ENCODE measurements around the gene TMA7B.

GRCh38 chr22:39920134-39920743 lies 40.0 kb upstream of the TMA7B start:
- TF ChIP-seq, protein P1, sequence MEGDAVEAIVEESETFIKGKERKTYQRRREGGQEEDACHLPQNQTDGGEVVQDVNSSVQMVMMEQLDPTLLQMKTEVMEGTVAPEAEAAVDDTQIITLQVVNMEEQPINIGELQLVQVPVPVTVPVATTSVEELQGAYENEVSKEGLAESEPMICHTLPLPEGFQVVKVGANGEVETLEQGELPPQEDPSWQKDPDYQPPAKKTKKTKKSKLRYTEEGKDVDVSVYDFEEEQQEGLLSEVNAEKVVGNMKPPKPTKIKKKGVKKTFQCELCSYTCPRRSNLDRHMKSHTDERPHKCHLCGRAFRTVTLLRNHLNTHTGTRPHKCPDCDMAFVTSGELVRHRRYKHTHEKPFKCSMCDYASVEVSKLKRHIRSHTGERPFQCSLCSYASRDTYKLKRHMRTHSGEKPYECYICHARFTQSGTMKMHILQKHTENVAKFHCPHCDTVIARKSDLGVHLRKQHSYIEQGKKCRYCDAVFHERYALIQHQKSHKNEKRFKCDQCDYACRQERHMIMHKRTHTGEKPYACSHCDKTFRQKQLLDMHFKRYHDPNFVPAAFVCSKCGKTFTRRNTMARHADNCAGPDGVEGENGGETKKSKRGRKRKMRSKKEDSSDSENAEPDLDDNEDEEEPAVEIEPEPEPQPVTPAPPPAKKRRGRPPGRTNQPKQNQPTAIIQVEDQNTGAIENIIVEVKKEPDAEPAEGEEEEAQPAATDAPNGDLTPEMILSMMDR (IDR thresholded peaks at IDR 0.05) = no peak
- no peak for TF ChIP-seq POLR2A (IDR thresholded peaks at IDR 0.05)
- TF ChIP-seq POLR2AphosphoS5 (IDR thresholded peaks at IDR 0.05) = no peak

Measured in gastroesophageal sphincter (tissue), 3 donors.